HG02763 (cell line): Measurements from ENCODE around the gene RIC3.

Experiments used
- ATAC-seq: cut with Tn5 transposase; IDR thresholded peaks from one replicate; pipeline ENCODE4 v1.9.1; 2021; ENCODE audit warnings: mild to moderate bottlenecking, moderate library complexity; ENCODE audit not compliant: unreplicated experiment

The RIC3 gene

GRCh38 chr11:8090756-8091155 is 78.1 kb downstream of the RIC3 start:
- no peak for ATAC-seq

- no peak for ATAC-seq
Measured at GRCh38 chr11:8089791-8090510, 78.9 kb downstream of the RIC3 start.

GRCh38 chr11:8087756-8088155 is 81.1 kb downstream of the RIC3 start:
- no peak for ATAC-seq

GRCh38 chr11:8087185-8087584 is 81.6 kb downstream of the RIC3 start:
- no peak for ATAC-seq

- ATAC-seq = no peak
Measured at GRCh38 chr11:8086571-8086970, 82.3 kb downstream of the RIC3 start.

- ATAC-seq = no peak
Measured at GRCh38 chr11:8086001-8086479, 82.8 kb downstream of the RIC3 start.

- no peak for ATAC-seq
Measured at GRCh38 chr11:8085011-8085645, 83.7 kb downstream of the RIC3 start.

GRCh38 chr11:8084352-8084751 is 84.5 kb downstream of the RIC3 start:
- no peak for ATAC-seq

GRCh38 chr11:8083871-8084281 is 84.9 kb downstream of the RIC3 start:
- no peak for ATAC-seq

- ATAC-seq = no peak
Measured at GRCh38 chr11:8083088-8083395, 85.8 kb downstream of the RIC3 start.

- no peak for ATAC-seq
Measured at GRCh38 chr11:8082391-8083087, 86.3 kb downstream of the RIC3 start.

- no peak for ATAC-seq
Measured at GRCh38 chr11:8081591-8082250, 87.1 kb downstream of the RIC3 start.

- no peak for ATAC-seq
Measured at GRCh38 chr11:8080674-8081590, 87.9 kb downstream of the RIC3 start, which contains the start of gene TUB. Gene TUB (plus strand): TSS chr11:8081211. CDS start chr11:8081511, 300 bp downstream.

GRCh38 chr11:8080069-8080670 is 88.7 kb downstream of the RIC3 start:
- ATAC-seq = no peak

- ATAC-seq = no peak
Measured at GRCh38 chr11:8079111-8079675, 89.6 kb downstream of the RIC3 start.

- ATAC-seq = no peak
Measured at GRCh38 chr11:8075119-8075726, 93.6 kb downstream of the RIC3 start.

GRCh38 chr11:8071616-8072581 is 96.9 kb downstream of the RIC3 start:
- ATAC-seq = no peak
